ENCODE measurements around the gene PIAS2.
"Not testable (repeated sequence)": the region's sequence is repeated elsewhere in the genome, so short reads cannot be mapped to it uniquely, and the experiment has no call there.

PIAS2 gene

GRCh38 chr18:46917108-46917802 lies at the start of gene PIAS2, which contains the start of gene KATNAL2:
Gene PIAS2, minus strand, starts transcription at chr18:46917507. Its CDS starts 162 bp downstream, at chr18:46917345.
Gene KATNAL2, plus strand, starts transcription at chr18:46917602. Its CDS starts 29,271 bp downstream, at chr18:46946873.
- peaks cover 68% of the 10 kb centered on the region for H3K27me3 ChIP-seq
- H3K4me1 ChIP-seq (ENCODE audit: control insufficient read depth in 1 of 2, insufficient read depth in 1 of 2, low read depth in 1 of 2, low read length in 1 of 2) = peaks cover 12 to 18% of the 10 kb centered on the region in 2 experiments
- H3K36me3 ChIP-seq = no peaks in the 10 kb centered on the region
- peak within 1 kb of the TSS; percentile 50 to 58 for H3K4me3 ChIP-seq (ENCODE audit: low read depth in 1 of 2, low read length in 1 of 2)
- TF ChIP-seq CTCF (IDR thresholded peaks at IDR 0.05) = no peak
- H3K27ac ChIP-seq = peak within 1 kb of the TSS; percentile 13
- no peaks in the 10 kb centered on the region for H3K9me3 ChIP-seq

- not testable (repeated sequence) for H3K4me3 ChIP-seq (ENCODE audit: low read depth in 1 of 2, low read length in 1 of 2); H3K36me3 ChIP-seq; H3K27me3 ChIP-seq; H3K4me1 ChIP-seq (ENCODE audit: control insufficient read depth in 1 of 2, insufficient read depth in 1 of 2, low read depth in 1 of 2, low read length in 1 of 2); H3K9me3 ChIP-seq; H3K27ac ChIP-seq
Observed at GRCh38 chr18:46966266-46966665, 49.0 kb upstream of the PIAS2 start.

GRCh38 chr18:46964579-46965293 lies 47.4 kb upstream of the PIAS2 start:
- H3K9me3 ChIP-seq; H3K27me3 ChIP-seq; H3K4me3 ChIP-seq (ENCODE audit: low read depth in 1 of 2, low read length in 1 of 2); H3K4me1 ChIP-seq (ENCODE audit: control insufficient read depth in 1 of 2, insufficient read depth in 1 of 2, low read depth in 1 of 2, low read length in 1 of 2); H3K27ac ChIP-seq; H3K36me3 ChIP-seq: not testable (repeated sequence)

- not testable (repeated sequence) for H3K27me3 ChIP-seq; H3K36me3 ChIP-seq; H3K4me3 ChIP-seq (ENCODE audit: low read depth in 1 of 2, low read length in 1 of 2)
Observed at GRCh38 chr18:46963656-46964578, 46.6 kb upstream of the PIAS2 start.

GRCh38 chr18:46958209-46958608 lies 40.9 kb upstream of the PIAS2 start:
- H3K27me3 ChIP-seq = peaks cover 3% of the 10 kb centered on the region
- TF ChIP-seq CTCF (IDR thresholded peaks at IDR 0.05) = no peak
- H3K4me3 ChIP-seq (ENCODE audit: low read depth in 1 of 2, low read length in 1 of 2) = no peak overlapping the region
- H3K9me3 ChIP-seq = no peaks in the 10 kb centered on the region
- no peaks in the 10 kb centered on the region for H3K36me3 ChIP-seq
- no peaks in the 10 kb centered on the region for H3K4me1 ChIP-seq (ENCODE audit: control insufficient read depth in 1 of 2, insufficient read depth in 1 of 2, low read depth in 1 of 2, low read length in 1 of 2)
- no peak overlapping the region for H3K27ac ChIP-seq

More at GRCh38 chr18:46963656-46964578, 46.6 kb upstream of the PIAS2 start:
- not testable (repeated sequence) for H3K9me3 ChIP-seq; H3K4me1 ChIP-seq (ENCODE audit: control insufficient read depth in 1 of 2, insufficient read depth in 1 of 2, low read depth in 1 of 2, low read length in 1 of 2); H3K27ac ChIP-seq

GRCh38 chr18:46953195-46953594 lies 35.9 kb upstream of the PIAS2 start:
- no peak for TF ChIP-seq CTCF (IDR thresholded peaks at IDR 0.05)
- Histone ChIP-seq H3K4me3 (ENCODE audit: low read depth in 1 of 2, low read length in 1 of 2) (no peak overlapping the region), H3K27me3 (peaks cover 7% of the 10 kb centered on the region), H3K4me1 (ENCODE audit: control insufficient read depth in 1 of 2, insufficient read depth in 1 of 2, low read depth in 1 of 2, low read length in 1 of 2) (no peaks in the 10 kb centered on the region), H3K36me3 (no peaks in the 10 kb centered on the region), H3K9me3 (no peaks in the 10 kb centered on the region), H3K27ac (no peak overlapping the region)

Measured in neutrophil (primary cell).